ENCODE data around the gene DMAC2. TPM values are rescaled to one million over a fixed set of nuclear protein-coding genes. Genes with fewer than 3 reads are reported as not detected.

Gene DMAC2
- total and polyA plus RNA-seq, 2 donors (not counting 3 experiments of a cell fraction or from before 2014, with no cell fraction given), result 65.4 to 137 TPM

- FAIRE-seq, result no peak
- BruUV-seq (replicated peaks), result no TSS peak
- intact Hi-C loops (cut with micrococcal nuclease), result no loop called here
Observed at GRCh38 chr19:41398598-41398997, 41.1 kb downstream of the DMAC2 start.

GRCh38 chr19:41398050-41398418 lies 41.7 kb downstream of the DMAC2 start:
- ChIA-PET POLR2A (interaction anchor here (0.6 kb wide), 1 partner anchor 33 kb away, joined by 3 read pairs; no protein-coding TSS in a partner anchor), CTCF (no interaction called here)
- no peak for FAIRE-seq
- H3K4me1 ChIP-seq (ENCODE audit: control insufficient read depth, extremely low read depth, insufficient read depth, low read length), result peaks cover 34% of the 10 kb centered on the region
- H3K36me3 ChIP-seq (ENCODE audit: control insufficient read depth in 2 of 2, extremely low read depth in 1 of 2, insufficient read depth in 2 of 2, low read length in 2 of 2), result no peaks in the 10 kb centered on the region
- peaks cover 6% of the 10 kb centered on the region for H3K79me2 ChIP-seq (ENCODE audit: control insufficient read depth, insufficient read depth, low read length)
- TF ChIP-seq, protein P1, sequence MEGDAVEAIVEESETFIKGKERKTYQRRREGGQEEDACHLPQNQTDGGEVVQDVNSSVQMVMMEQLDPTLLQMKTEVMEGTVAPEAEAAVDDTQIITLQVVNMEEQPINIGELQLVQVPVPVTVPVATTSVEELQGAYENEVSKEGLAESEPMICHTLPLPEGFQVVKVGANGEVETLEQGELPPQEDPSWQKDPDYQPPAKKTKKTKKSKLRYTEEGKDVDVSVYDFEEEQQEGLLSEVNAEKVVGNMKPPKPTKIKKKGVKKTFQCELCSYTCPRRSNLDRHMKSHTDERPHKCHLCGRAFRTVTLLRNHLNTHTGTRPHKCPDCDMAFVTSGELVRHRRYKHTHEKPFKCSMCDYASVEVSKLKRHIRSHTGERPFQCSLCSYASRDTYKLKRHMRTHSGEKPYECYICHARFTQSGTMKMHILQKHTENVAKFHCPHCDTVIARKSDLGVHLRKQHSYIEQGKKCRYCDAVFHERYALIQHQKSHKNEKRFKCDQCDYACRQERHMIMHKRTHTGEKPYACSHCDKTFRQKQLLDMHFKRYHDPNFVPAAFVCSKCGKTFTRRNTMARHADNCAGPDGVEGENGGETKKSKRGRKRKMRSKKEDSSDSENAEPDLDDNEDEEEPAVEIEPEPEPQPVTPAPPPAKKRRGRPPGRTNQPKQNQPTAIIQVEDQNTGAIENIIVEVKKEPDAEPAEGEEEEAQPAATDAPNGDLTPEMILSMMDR (IDR thresholded peaks at IDR 0.05; ENCODE audit: extremely low read depth in 1 of 2, insufficient read depth in 1 of 2, low read depth in 1 of 2, low read length in 2 of 2), result no peak
- TF ChIP-seq JUN (IDR thresholded peaks at IDR 0.05; ENCODE audit: borderline replicate concordance, insufficient read depth, insufficient read length, low read depth) (no peak), POLR2A (IDR thresholded peaks at IDR 0.05; ENCODE audit: low read depth, low read length) (no peak), MYC (IDR thresholded peaks at IDR 0.05; ENCODE audit: low read depth, low read length) (no peak), FOS (IDR thresholded peaks at IDR 0.05; ENCODE audit: borderline replicate concordance, insufficient read depth, low read length) (no peak), EZH2 (IDR thresholded peaks at IDR 0.05; ENCODE audit: borderline replicate concordance, low read depth, low read length, severe bottlenecking) (no peak), GATA2 (IDR thresholded peaks at IDR 0.05; ENCODE audit: insufficient read depth, insufficient read length, low read depth, low read length) (no peak), POLR2AphosphoS5 (IDR thresholded peaks at IDR 0.05; ENCODE audit: insufficient read depth, low read depth, low read length) (no peak)
- TF ChIP-seq, protein P2, sequence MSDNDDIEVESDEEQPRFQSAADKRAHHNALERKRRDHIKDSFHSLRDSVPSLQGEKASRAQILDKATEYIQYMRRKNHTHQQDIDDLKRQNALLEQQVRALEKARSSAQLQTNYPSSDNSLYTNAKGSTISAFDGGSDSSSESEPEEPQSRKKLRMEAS (IDR thresholded peaks at IDR 0.05; ENCODE audit: insufficient read depth, insufficient read length), result no peak
- intact Hi-C loops (cut with micrococcal nuclease), result no loop called here
- peak overlapping the region; percentile 79 to 95 (median 81) for H3K4me3 ChIP-seq (replicated peaks in 1 of 3; ENCODE audit: insufficient read depth in 1 of 3, low read depth in 1 of 3, low read length in 3 of 3)
- H3K4me2 ChIP-seq (ENCODE audit: insufficient read depth, low read length), result peak overlapping the region; percentile 72
- H3K9me1 ChIP-seq (replicated peaks; ENCODE audit: control insufficient read depth, extremely low read depth, insufficient read depth, low read length), result no peaks in the 10 kb centered on the region
- dilution Hi-C loops (cut with MboI; ENCODE audit: extremely low pct_ligation_motif_present, low sequenced_read_pairs), result no loop called here
- BruUV-seq (replicated peaks), result TSS peak; percentile 58
- H3K27ac ChIP-seq (ENCODE audit: insufficient read depth, low read depth, low read length), result peak overlapping the region; percentile 93
- peak overlapping the region; percentile 94 for H3K9ac ChIP-seq (replicated peaks; ENCODE audit: extremely low read depth, insufficient read depth, low read length)
- H3K9me3 ChIP-seq (replicated peaks; ENCODE audit: control insufficient read depth, insufficient read depth, low read length), result no peaks in the 10 kb centered on the region
- H3K27me3 ChIP-seq (ENCODE audit: control insufficient read depth in 2 of 2, insufficient read depth in 2 of 2, low read length in 2 of 2), result no peaks in the 10 kb centered on the region
- no peaks in the 10 kb centered on the region for H4K20me1 ChIP-seq (replicated peaks; ENCODE audit: control insufficient read depth, extremely low read depth, insufficient read depth, low read length)
- peak overlapping the region; percentile 49 for H2AFZ ChIP-seq (ENCODE audit: low read depth, low read length)
- DNase-seq (ENCODE audit: low read depth, low spot score), result no peak

More at GRCh38 chr19:41398598-41398997, 41.1 kb downstream of the DMAC2 start:
- peak overlapping the region; percentile 72 for H3K4me2 ChIP-seq (ENCODE audit: insufficient read depth, low read length)
- H3K4me3 ChIP-seq (replicated peaks in 1 of 3; ENCODE audit: insufficient read depth in 1 of 3, low read depth in 1 of 3, low read length in 3 of 3), result peak overlapping the region; percentile 79 to 95 (median 81)
- no peak overlapping the region for H3K27ac ChIP-seq (ENCODE audit: insufficient read depth, low read depth, low read length)
- CTCF ChIA-PET, result interaction anchor here (1.0 kb wide), 1 partner anchor 45 kb away, joined by 3 read pairs; no protein-coding TSS in a partner anchor
- H2AFZ ChIP-seq (ENCODE audit: low read depth, low read length), result no peak overlapping the region
- dilution Hi-C loops (cut with MboI; ENCODE audit: extremely low pct_ligation_motif_present, low sequenced_read_pairs), result no loop called here
- no peak for TF ChIP-seq FOS (IDR thresholded peaks at IDR 0.05; ENCODE audit: borderline replicate concordance, insufficient read depth, low read length)
- TF ChIP-seq, protein P2 (IDR thresholded peaks at IDR 0.05; ENCODE audit: insufficient read depth, insufficient read length), result no peak
- TF ChIP-seq, protein P1 (IDR thresholded peaks at IDR 0.05; ENCODE audit: extremely low read depth in 1 of 2, insufficient read depth in 1 of 2, low read depth in 1 of 2, low read length in 2 of 2), result no peak
- TF ChIP-seq EZH2 (IDR thresholded peaks at IDR 0.05; ENCODE audit: borderline replicate concordance, low read depth, low read length, severe bottlenecking), result no peak
- H3K9ac ChIP-seq (replicated peaks; ENCODE audit: extremely low read depth, insufficient read depth, low read length), result peak overlapping the region; percentile 94
- no peak for DNase-seq (ENCODE audit: low read depth, low spot score)
- no peaks in the 10 kb centered on the region for H3K27me3 ChIP-seq (ENCODE audit: control insufficient read depth in 2 of 2, insufficient read depth in 2 of 2, low read length in 2 of 2)
- no peaks in the 10 kb centered on the region for H3K9me3 ChIP-seq (replicated peaks; ENCODE audit: control insufficient read depth, insufficient read depth, low read length)
- peaks cover 6% of the 10 kb centered on the region for H3K79me2 ChIP-seq (ENCODE audit: control insufficient read depth, insufficient read depth, low read length)
- no peaks in the 10 kb centered on the region for H3K9me1 ChIP-seq (replicated peaks; ENCODE audit: control insufficient read depth, extremely low read depth, insufficient read depth, low read length)
- peaks cover 0 to 2% of the 10 kb centered on the region in 2 experiments for H3K36me3 ChIP-seq (ENCODE audit: control insufficient read depth in 2 of 2, extremely low read depth in 1 of 2, insufficient read depth in 2 of 2, low read length in 2 of 2)
- H3K4me1 ChIP-seq (ENCODE audit: control insufficient read depth, extremely low read depth, insufficient read depth, low read length), result peaks cover 39% of the 10 kb centered on the region
- POLR2A ChIA-PET, result interaction anchor here (0.6 kb wide), 1 partner anchor 33 kb away, joined by 3 read pairs; no protein-coding TSS in a partner anchor
- H4K20me1 ChIP-seq (replicated peaks; ENCODE audit: control insufficient read depth, extremely low read depth, insufficient read depth, low read length), result no peaks in the 10 kb centered on the region

Data from endothelial cell of umbilical vein (primary cell).